Neural crest cell (in vitro differentiated cells): ENCODE data around the gene ERBIN. TPM values are rescaled to one million over a fixed set of nuclear protein-coding genes. Genes with fewer than 3 reads are reported as not detected.

Source experiments
- DNase-seq: peaks from one replicate; pipeline ENCODE4 v3.0.0; 2021; ENCODE audit warnings: low read depth, mixed read lengths, low spot score
- H3K27ac Mint-ChIP-seq: one replicate; pipeline ENCODE4 v1.8.0; 2021; ENCODE audit warnings: mild to moderate bottlenecking, mixed read lengths; ENCODE audit not compliant: unreplicated experiment
- H3K27me3 Mint-ChIP-seq: 2 replicates; pipeline ENCODE4 v1.8.0; 2021; ENCODE audit warnings: low read depth, mild to moderate bottlenecking, mixed read lengths
- H3K36me3 Mint-ChIP-seq: 2 replicates; pipeline ENCODE4 v1.8.0; 2021; ENCODE audit warnings: low read depth, mild to moderate bottlenecking, mixed read lengths
- H3K4me1 Mint-ChIP-seq: 2 replicates; pipeline ENCODE4 v1.8.0; 2021; ENCODE audit warnings: mixed read lengths
- H3K4me3 Mint-ChIP-seq: one replicate; pipeline ENCODE4 v1.8.0; 2021; ENCODE audit warnings: mild to moderate bottlenecking, mixed read lengths
- H3K9me3 Mint-ChIP-seq: 2 replicates; pipeline ENCODE4 v1.8.0; 2021; ENCODE audit warnings: mixed read lengths
- total RNA-seq: library from RNA; stranded (reverse); gene quantifications from 2 replicates; pipeline ENCODE4 v1.2.1, GENCODE V29; 2021
- TF ChIP-seq, protein P1 (sequence below): fragments of 200-600 bp; sonication (generic); conservative IDR thresholded peaks from 2 replicates; pipeline ENCODE4 v1.5.0; 2021; ENCODE audit warnings: antibody characterized with exemption, mild to moderate bottlenecking

ERBIN gene
- total RNA-seq, 1 donor from 2014 or later = 52.2 TPM

DNA sequence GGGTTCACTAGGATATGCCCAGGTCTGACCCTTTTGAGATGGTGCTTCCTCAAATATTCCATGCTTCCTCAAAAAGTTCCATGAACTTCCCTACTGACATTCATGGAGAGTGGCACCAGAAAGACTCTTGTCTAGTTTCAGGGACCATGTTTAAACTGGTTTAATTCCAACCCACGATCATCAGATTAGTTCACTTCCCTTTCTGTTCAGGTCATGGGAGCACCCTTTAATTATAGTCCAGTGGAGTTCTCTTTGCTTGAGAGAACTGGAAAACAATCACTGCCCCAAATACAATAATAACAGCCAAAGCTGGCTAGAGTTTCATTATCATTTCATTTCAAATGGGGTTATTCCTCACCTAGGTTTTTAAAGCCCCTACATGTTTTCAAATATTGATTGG lies 9.7 kb upstream of the ERBIN start:
- H3K4me1 Mint-ChIP-seq = peaks cover 9% of the 10 kb centered on the region
- H3K27me3 Mint-ChIP-seq = no peaks in the 10 kb centered on the region
- no peak overlapping the region for H3K27ac Mint-ChIP-seq
- DNase-seq = no peak
- H3K36me3 Mint-ChIP-seq = no peaks in the 10 kb centered on the region
- H3K4me3 Mint-ChIP-seq = no peak overlapping the region
- TF ChIP-seq, protein P1, sequence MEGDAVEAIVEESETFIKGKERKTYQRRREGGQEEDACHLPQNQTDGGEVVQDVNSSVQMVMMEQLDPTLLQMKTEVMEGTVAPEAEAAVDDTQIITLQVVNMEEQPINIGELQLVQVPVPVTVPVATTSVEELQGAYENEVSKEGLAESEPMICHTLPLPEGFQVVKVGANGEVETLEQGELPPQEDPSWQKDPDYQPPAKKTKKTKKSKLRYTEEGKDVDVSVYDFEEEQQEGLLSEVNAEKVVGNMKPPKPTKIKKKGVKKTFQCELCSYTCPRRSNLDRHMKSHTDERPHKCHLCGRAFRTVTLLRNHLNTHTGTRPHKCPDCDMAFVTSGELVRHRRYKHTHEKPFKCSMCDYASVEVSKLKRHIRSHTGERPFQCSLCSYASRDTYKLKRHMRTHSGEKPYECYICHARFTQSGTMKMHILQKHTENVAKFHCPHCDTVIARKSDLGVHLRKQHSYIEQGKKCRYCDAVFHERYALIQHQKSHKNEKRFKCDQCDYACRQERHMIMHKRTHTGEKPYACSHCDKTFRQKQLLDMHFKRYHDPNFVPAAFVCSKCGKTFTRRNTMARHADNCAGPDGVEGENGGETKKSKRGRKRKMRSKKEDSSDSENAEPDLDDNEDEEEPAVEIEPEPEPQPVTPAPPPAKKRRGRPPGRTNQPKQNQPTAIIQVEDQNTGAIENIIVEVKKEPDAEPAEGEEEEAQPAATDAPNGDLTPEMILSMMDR = no peak
- H3K9me3 Mint-ChIP-seq = no peaks in the 10 kb centered on the region

DNA sequence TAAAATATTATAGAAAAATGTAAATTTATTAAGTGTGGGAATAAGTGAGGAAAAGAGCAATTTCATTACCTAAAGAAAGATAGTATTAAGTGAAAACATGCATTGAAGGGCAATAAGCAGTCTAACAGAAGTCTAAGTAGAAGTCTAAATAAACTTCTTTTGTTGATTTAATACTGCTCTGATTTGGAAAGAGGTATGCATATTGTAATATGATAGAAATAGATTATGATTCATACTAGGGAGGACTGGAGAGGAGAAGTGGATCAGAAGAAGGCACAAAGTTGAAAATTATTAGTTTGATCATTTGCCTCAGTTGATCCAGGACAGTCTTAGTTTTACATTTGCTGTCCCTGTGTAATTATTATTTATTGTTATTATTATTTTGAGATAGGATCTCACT lies 6.6 kb upstream of the ERBIN start:
- H3K36me3 Mint-ChIP-seq = no peaks in the 10 kb centered on the region
- H3K4me1 Mint-ChIP-seq = peaks cover 11% of the 10 kb centered on the region
- no peak for DNase-seq
- TF ChIP-seq, protein P1 = no peak
- no peak overlapping the region for H3K4me3 Mint-ChIP-seq
- no peaks in the 10 kb centered on the region for H3K9me3 Mint-ChIP-seq
- H3K27ac Mint-ChIP-seq = no peak overlapping the region
- no peaks in the 10 kb centered on the region for H3K27me3 Mint-ChIP-seq

DNA sequence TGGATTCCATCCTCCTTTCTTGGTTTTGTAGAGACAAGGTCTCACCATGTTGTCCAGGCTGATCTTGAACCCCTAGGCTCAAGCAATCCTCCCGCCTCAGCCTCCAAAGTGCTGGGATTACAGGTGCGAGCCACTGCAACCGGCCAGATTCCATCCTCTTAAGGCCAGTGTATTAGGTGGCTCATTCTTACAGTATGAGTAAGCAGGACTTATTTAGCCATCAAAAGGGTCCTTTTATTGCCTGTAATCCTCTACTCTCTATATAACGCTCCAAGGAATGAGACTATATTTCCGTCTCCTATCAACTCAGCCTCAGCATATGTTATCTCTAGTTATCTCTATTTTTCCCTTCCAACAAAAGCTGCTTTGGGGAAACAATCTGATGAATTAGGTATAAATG lies 3.0 kb upstream of the ERBIN start:
- Mint-ChIP-seq H3K36me3 (no peaks in the 10 kb centered on the region), H3K27ac (no peak overlapping the region), H3K9me3 (no peaks in the 10 kb centered on the region), H3K4me1 (peaks cover 19% of the 10 kb centered on the region), H3K4me3 (peak overlapping the region; percentile 92), H3K27me3 (no peaks in the 10 kb centered on the region)
- TF ChIP-seq, protein P1 = no peak
- DNase-seq = no peak

DNA sequence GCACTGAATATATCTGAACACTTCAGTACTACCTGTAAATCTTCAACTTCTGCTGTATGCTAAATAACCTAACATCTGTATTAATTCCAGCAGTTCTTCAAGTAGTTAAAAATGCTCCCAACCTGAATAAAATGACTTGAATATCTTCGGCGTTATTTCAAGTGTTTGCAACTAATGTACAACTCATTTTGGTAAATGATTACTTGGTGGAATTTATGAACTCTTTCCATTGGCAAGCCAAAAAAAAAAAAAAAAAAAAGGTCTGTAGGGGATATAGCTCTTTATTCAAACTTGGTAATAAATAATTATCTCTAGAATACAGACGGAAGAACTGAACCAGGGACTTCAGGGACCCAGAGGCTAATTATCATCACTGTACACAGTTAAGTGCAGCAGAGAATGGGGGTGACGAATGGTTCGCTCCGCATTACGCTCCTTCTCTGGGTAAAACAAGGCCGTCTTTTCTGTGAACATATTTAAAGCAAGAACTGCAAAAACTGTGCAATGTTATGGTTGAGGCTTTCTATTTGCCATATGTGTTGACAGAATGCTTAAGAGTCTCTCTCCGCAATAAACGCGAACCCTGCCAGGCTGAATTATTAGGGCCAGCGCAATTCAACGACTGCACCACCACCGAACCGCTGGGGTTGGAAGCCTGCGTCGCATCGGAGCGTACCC lies 1.9 kb upstream of the ERBIN start:
- DNase-seq = peak; percentile 48
- Mint-ChIP-seq H3K27ac (peak overlapping the region; percentile 98), H3K4me3 (peak overlapping the region; percentile 92), H3K9me3 (no peaks in the 10 kb centered on the region), H3K4me1 (peaks cover 24% of the 10 kb centered on the region), H3K36me3 (no peaks in the 10 kb centered on the region), H3K27me3 (no peaks in the 10 kb centered on the region)
- TF ChIP-seq, protein P1 = no peak

DNA sequence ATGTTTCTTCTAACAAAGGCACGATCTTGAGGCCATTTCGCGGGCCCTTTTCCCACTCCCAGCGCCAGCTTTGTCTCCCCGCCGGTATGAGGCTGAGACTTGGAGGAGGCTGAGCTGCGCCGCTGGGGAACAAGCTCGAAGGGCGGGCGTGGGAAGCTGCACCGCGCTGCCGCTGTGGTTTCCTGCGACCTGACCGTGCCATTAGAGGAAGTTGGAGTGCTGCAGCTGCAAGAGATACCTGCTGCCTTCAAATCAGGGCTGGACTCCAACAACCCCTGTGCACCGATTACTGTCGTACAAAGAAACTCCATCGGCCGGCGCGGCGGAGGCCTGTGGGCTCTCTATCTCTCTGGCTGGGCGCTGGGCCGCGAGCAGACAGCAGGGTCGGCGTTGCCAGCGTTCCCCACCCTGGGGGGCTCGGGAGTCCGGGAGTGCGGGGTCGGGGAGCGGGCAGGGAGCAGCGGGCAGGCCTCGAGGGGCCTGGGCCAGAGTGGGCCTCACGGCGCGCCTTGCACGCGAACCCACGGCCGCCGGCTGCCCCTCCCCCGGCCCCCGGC lies 1.3 kb upstream of the ERBIN start:
- H3K4me3 Mint-ChIP-seq = peak overlapping the region; percentile 92
- H3K9me3 Mint-ChIP-seq = no peaks in the 10 kb centered on the region
- no peak for DNase-seq
- TF ChIP-seq, protein P1 = no peak
- H3K27ac Mint-ChIP-seq = peak overlapping the region; percentile 98
- H3K4me1 Mint-ChIP-seq = peaks cover 30% of the 10 kb centered on the region
- H3K36me3 Mint-ChIP-seq = no peaks in the 10 kb centered on the region
- no peaks in the 10 kb centered on the region for H3K27me3 Mint-ChIP-seq
